GM19467 (cell line): ENCODE results near the gene TPCN2.

Source experiments
- ATAC-seq: cut with Tn5 transposase; IDR thresholded peaks from one replicate; pipeline ENCODE4 v1.9.1; 2021; ENCODE audit warnings: mild to moderate bottlenecking, moderate library complexity; ENCODE audit not compliant: unreplicated experiment

Gene TPCN2

GRCh38 chr11:69180226-69180625, 131.5 kb downstream of the TPCN2 start:
- no peak for ATAC-seq

- no peak for ATAC-seq
Observed at GRCh38 chr11:69180726-69181125, 132.0 kb downstream of the TPCN2 start.

- ATAC-seq, result no peak
Observed at GRCh38 chr11:69183613-69184012, 134.9 kb downstream of the TPCN2 start.
